Measurements from ENCODE around the gene CSF2.

Gene CSF2

DNA sequence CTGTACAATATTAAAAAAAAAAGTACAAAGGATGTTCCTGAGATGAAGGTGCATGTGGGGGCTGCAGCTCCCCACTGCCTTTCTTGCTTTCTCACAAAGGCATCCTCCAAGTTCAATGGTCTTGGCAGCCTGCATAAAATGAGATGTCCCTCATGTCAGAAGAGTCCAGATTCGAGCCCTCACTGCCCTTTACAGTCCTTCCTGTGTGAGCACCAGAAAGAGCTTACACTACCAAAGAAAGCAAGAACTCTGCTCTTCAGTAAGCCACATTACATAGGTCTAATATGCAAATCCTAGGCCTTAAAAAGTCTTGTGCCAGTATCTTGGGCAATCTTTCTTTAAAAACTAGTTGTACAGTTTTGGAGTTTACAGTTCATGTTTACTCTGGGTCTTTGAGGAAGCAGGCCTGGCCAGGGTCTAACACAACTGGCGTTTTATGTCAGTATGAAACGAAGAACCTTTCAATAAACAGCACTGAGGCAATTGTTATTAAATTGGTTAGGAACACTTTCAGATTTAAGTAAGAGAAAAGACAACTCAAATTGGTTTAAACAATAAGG, 36.0 kb downstream of the CSF2 start:
- no peak overlapping the region for H3K4me3 ChIP-seq (ENCODE audit: low read length)
- DNase-seq (ENCODE audit: low read depth), result no peak
- TF ChIP-seq, protein P1, sequence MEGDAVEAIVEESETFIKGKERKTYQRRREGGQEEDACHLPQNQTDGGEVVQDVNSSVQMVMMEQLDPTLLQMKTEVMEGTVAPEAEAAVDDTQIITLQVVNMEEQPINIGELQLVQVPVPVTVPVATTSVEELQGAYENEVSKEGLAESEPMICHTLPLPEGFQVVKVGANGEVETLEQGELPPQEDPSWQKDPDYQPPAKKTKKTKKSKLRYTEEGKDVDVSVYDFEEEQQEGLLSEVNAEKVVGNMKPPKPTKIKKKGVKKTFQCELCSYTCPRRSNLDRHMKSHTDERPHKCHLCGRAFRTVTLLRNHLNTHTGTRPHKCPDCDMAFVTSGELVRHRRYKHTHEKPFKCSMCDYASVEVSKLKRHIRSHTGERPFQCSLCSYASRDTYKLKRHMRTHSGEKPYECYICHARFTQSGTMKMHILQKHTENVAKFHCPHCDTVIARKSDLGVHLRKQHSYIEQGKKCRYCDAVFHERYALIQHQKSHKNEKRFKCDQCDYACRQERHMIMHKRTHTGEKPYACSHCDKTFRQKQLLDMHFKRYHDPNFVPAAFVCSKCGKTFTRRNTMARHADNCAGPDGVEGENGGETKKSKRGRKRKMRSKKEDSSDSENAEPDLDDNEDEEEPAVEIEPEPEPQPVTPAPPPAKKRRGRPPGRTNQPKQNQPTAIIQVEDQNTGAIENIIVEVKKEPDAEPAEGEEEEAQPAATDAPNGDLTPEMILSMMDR (conservative IDR thresholded peaks at IDR 0.05; ENCODE audit: low read depth, low read length), result no peak

DNA sequence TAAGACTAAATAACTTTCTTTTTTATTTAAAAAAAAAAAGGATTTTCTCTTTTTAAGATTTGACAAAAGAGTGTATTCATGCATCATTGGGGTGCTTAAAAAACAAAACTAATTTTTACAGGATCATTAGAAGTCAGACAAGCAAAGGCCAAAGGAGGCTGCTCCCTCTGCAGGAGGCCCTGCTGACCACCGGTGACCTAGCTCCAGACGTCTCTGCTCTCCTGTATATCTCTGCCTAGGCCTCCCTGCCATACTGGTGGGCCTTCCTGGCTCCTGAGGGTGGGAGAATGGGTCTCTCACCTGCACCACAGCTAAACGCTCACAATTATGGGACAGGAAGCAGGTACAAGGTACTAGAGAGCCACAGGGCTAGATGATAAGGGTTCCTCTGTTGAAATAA, 36.6 kb downstream of the CSF2 start:
- TF ChIP-seq, protein P1 (conservative IDR thresholded peaks at IDR 0.05; ENCODE audit: low read depth, low read length), result no peak
- no peak overlapping the region for H3K4me3 ChIP-seq (ENCODE audit: low read length)
- no peak for DNase-seq (ENCODE audit: low read depth)

DNA sequence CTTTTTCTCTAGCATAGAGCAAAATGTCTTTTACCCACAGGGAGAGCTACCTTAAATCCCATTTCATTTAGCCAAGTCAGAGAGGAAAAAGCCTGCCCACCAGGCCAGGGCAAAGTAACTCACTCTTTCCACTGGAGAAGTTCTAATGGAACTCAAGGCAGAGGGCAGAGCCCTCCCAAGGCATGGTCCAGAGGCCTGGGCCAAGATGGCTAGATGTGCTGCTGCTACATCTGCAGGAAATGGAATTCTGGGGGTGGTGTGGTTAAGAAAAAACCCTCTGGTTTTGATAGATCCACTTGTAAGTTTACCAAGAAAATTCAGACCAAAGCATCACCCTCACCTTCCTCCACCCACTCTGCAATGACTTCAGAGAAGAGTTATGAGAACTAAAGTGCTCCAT, 37.3 kb downstream of the CSF2 start:
- H3K4me3 ChIP-seq (ENCODE audit: low read length), result no peak overlapping the region
- TF ChIP-seq, protein P1 (conservative IDR thresholded peaks at IDR 0.05; ENCODE audit: low read depth, low read length), result no peak
- no peak for DNase-seq (ENCODE audit: low read depth)

DNA sequence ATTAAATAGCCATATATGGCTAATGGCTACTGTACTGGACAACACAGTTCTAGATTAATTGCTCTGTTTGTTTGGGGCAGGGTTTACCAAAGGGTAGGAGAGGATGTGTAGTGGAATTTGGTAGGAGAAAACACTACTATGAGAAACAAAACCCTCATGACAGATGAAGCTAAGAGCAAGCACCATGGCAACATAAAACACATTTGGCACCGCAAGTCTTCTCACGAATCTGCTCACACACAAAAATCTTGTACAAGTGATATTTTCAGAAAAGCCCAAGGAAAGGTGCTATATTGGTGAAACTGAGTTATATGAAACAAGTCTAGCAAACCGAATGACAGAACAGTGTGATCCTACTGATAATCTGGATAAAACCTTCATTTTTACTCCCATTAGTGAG, 38.5 kb downstream of the CSF2 start:
- no peak for DNase-seq (ENCODE audit: low read depth)
- TF ChIP-seq, protein P1 (conservative IDR thresholded peaks at IDR 0.05; ENCODE audit: low read depth, low read length), result no peak

DNA sequence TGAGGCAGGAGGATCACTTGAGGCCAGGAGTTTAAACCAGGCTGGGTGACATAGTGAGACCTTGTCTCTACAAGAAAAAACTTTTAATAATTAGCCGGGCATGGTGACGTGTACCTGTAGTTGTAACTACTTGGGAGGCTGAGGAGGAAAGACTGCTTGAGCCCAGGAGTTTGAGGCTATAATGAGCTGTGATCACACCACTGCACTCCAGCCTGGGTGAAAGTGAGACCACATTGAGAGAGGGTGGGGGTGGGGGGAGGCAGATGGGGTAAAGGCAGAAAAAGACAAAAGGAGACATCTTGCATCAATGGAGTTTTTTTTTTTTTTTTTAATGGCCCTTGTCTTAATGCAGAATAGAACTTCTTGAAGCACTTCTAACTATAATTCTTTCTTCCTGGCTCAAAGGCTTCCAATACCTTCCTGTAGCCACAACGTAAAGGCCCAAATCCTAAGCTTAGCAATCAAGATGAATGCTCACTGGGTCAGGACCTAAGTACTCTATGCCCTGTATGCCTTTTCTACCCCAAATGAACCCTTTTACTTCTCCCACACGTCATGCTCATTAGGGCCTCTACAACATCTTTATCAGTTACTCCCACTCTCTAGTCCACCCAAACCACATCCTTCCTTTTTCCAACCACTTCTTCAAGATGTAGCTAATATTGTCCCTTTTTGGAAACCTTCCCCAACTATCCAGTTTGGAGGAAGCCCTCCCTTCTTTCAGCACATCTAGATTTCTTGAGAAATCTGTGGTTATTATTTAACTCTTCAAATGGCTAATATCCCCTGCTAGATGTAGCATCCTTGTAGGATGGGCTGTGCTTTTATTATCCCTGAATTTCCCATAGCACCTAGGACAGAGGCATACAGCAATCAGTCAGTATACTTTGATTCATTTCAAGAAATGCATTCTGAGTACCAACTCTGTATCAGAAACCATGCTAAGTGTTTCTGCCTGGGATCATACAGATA, 40.8 kb downstream of the CSF2 start:
- no peak for DNase-seq (ENCODE audit: low read depth)
- TF ChIP-seq, protein P1 (conservative IDR thresholded peaks at IDR 0.05; ENCODE audit: low read depth, low read length), result no peak
- no peak overlapping the region for H3K4me3 ChIP-seq (ENCODE audit: low read length)

More for the DNA sequence above, 38.5 kb downstream of the CSF2 start:
- H3K4me3 ChIP-seq (ENCODE audit: low read length), result no peak overlapping the region

DNA sequence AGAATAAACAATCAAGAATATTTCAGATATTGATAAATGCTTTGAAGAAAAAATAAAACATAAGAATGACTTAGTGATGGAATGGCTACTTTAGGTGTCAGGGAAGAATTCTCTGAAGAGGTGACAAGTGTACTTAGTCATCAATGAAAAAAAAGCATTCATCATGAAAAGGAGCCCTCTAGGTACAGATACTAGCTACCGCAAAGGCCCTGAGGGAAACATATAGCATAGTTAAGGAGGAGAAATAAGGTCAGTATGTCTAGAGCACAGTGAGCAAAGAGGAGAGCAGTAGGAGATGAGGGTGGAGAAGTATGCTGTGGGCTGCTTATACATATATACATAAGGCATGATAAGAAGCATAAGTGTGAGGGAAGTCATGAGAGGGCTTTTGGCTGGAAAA, 41.8 kb downstream of the CSF2 start:
- TF ChIP-seq, protein P1 (conservative IDR thresholded peaks at IDR 0.05; ENCODE audit: low read depth, low read length), result no peak
- H3K4me3 ChIP-seq (ENCODE audit: low read length), result no peak overlapping the region
- DNase-seq (ENCODE audit: low read depth), result no peak

Measured in retinal pigment epithelial cell (primary cell).